Breast epithelium (tissue), 3 donors: ENCODE measurements around the gene SMARCAD1.

Experiments
- CTCF ChIP-seq, 3 donors: fragments of 450-650 bp; IDR thresholded peaks; one replicate each; pipeline ENCODE4 v1.5.1; 2016 to 2017; ENCODE audit warnings: antibody characterized with exemption in 3 of 3, mild to moderate bottlenecking in 3 of 3, moderate library complexity in 3 of 3
- POLR2A ChIP-seq: fragments of 450-650 bp; IDR thresholded peaks from one replicate; pipeline ENCODE4 v1.6.1; 2016; ENCODE audit warnings: antibody characterized with exemption, mild to moderate bottlenecking, moderate library complexity

GRCh38 chr4:94238160-94238559 is 30.5 kb downstream of the SMARCAD1 start:
- TF ChIP-seq CTCF (IDR thresholded peaks at IDR 0.05): no peak
- TF ChIP-seq POLR2A: no peak
